HepG2 (cell line): ENCODE data around the gene SNAP23. TPM values are rescaled to one million over a fixed set of nuclear protein-coding genes. Genes with fewer than 3 reads are reported as not detected.

ENCODE experiments used
- HMGXB4 ChIP-seq, 2 experiments: sonication (generic) in 1 of 2; formaldehyde crosslinking in 1 of 2; IDR thresholded peaks; 2 replicates each; pipeline versions ENCODE4 v1.4.0 to v1.6.1; 2018 to 2020; ENCODE audit warnings: missing genetic modification reagents in 2 of 2, borderline replicate concordance in 1 of 2, low read depth in 1 of 2, mild to moderate bottlenecking in 1 of 2, missing biosample characterization in 1 of 2
- KLF11 ChIP-seq: IDR thresholded peaks from 2 replicates; pipeline ENCODE4 v1.6.1; 2016; ENCODE audit warnings: missing compliant biosample characterization
- MYNN ChIP-seq: sonication (generic); formaldehyde crosslinking; IDR thresholded peaks from 2 replicates; pipeline ENCODE4 v1.4.0; 2020; ENCODE audit warnings: mild to moderate bottlenecking, low read depth, missing genetic modification reagents
- NR1H2 ChIP-seq: sonication (generic); formaldehyde crosslinking; IDR thresholded peaks from 2 replicates; pipeline ENCODE4 v1.8.1; 2022; ENCODE audit warnings: low read depth, missing genetic modification reagents, borderline replicate concordance
- RARG ChIP-seq: sonication (generic); formaldehyde crosslinking; IDR thresholded peaks from 2 replicates; pipeline ENCODE4 v1.4.0; 2020; ENCODE audit warnings: low read depth, mild to moderate bottlenecking, missing genetic modification reagents
- SNAPC4 ChIP-seq: sonication (generic); formaldehyde crosslinking; IDR thresholded peaks from 2 replicates; pipeline ENCODE4 v1.4.0; 2020; ENCODE audit warnings: mild to moderate bottlenecking, missing genetic modification reagents
- SP5 ChIP-seq: IDR thresholded peaks from 2 replicates; pipeline ENCODE4 v1.6.1; 2016; ENCODE audit warnings: low read depth, borderline replicate concordance
- SRSF4 ChIP-seq: fragments of 200-400 bp; formaldehyde crosslinking; IDR thresholded peaks from one replicate; pipeline ENCODE4 v1.6.1; 2018; ENCODE audit warnings: mild to moderate bottlenecking, low read depth, low read length, moderate library complexity; ENCODE audit not compliant: poor library complexity, severe bottlenecking
- ZNF180 ChIP-seq: sonication (generic); formaldehyde crosslinking; IDR thresholded peaks from 2 replicates; pipeline ENCODE4 v1.4.0; 2020; ENCODE audit warnings: low read depth, missing genetic modification reagents, borderline replicate concordance
- ZNF83 ChIP-seq: sonication (generic); formaldehyde crosslinking; IDR thresholded peaks from 2 replicates; pipeline ENCODE4 v1.4.0; 2020; ENCODE audit warnings: missing genetic modification reagents, mild to moderate bottlenecking, borderline replicate concordance
- polyA plus RNA-seq, 8 experiments: library from polyadenylated mRNA; depleted of rRNA in 3 of 8; stranded (reverse) in 7 of 8; unstranded in 1 of 8; fragments of >200 nt; fragmentation: Illumina TruSeq in 4 of 8; extraction: Trizol in 4 of 8; gene quantifications; 2 replicates each; pipeline versions ENCODE4 v1.2.1 to v1.2.3, GENCODE V29; 2011 to 2016; ENCODE audit warnings: low read depth in 4 of 8, missing spikeins in 1 of 8, mixed read lengths in 1 of 8; ENCODE audit not compliant: insufficient read depth in 1 of 8
- total RNA-seq, 5 experiments: library from RNA; depleted of rRNA; stranded (reverse); fragments of >200 nt; fragmentation: Illumina TruSeq; extraction: Trizol; gene quantifications; 2 replicates each; pipeline ENCODE4 v1.2.3, GENCODE V29; 2016; ENCODE audit warnings: low read depth in 1 of 5
- TF ChIP-seq, protein P1 (sequence below): sonication (generic); formaldehyde crosslinking; IDR thresholded peaks from 2 replicates; pipeline ENCODE4 v1.4.0; 2020; ENCODE audit warnings: missing genetic modification reagents, borderline replicate concordance
- TF ChIP-seq, protein P2 (sequence below): IDR thresholded peaks from 2 replicates; pipeline ENCODE4 v1.6.1; 2016; ENCODE audit warnings: control low read depth
- TF ChIP-seq, protein P3 (sequence below): IDR thresholded peaks from 2 replicates; pipeline ENCODE4 v1.6.1; 2016; ENCODE audit warnings: missing biosample characterization, missing genetic modification reagents, low read depth

The SNAP23 gene
- total and polyA plus RNA-seq, 2 of the 13 experiments (the other 11 are each of a cell fraction or from before 2014, with no cell fraction given) = 37.0 to 101 TPM

DNA sequence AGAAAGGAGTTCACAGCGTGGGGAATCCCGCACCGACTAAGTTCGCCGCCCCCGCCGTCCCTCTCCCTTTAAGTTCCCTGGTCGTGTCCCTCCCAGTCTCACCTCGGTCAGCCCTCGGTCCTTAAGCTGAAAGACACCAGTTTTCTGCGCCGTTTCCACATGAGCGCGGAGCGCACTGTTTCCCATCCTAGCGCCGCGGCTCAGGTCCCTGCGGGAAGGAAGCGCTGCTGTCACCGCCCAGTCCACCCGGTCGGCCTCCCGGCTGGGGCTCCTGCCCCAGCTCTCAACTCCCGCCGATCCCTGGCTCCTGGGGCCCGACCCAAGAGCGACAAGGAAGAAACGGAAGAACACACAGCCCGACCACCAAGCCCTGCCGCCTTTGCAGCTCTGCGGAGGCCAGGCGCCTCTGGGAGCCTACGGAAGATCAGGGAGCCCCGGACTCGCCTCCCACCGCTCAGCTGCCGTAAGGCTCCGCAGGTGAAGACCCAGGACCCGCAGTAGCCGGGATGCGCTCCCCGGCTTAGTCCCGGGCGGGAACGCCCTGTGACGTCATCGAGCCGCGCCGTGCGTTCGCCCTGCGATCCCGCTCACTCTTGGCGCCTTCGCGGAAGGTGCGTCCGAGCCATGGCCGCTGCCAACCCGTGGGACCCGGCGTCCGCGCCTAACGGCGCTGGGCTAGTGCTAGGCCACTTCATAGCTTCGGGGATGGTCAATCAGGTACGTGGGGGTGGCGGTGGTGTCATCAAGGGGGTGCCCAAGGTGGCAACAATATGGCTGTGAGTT, 53.0 kb downstream of the SNAP23 start, which contains the start of the genes HAUS2 and LRRC57 (continued):
- TF ChIP-seq HMGXB4 (CRISPR knock-in tag; IDR thresholded peaks at IDR 0.05; ENCODE audit: borderline replicate concordance in 1 of 2, low read depth in 1 of 2) (peak; percentile 87 to 90; a peak in 3 of 4 replicates), MYNN (CRISPR knock-in tag) (peak; percentile 57; the same call in 1 of the 2 replicates), SP5 (CRISPR knock-in tag) (no peak; the same call in 1 of the 2 replicates), NR1H2 (CRISPR knock-in tag) (no peak), ZNF180 (CRISPR knock-in tag) (0 out of 2 replicates have a peak, but pooled peaks have one; percentile 58), SNAPC4 (CRISPR knock-in tag) (no peak), SRSF4 (no peak), RARG (CRISPR knock-in tag) (no peak), ZNF83 (CRISPR knock-in tag) (no peak), KLF11 (0 out of 2 replicates have a peak, but pooled peaks have one; percentile 29)
- TF ChIP-seq, protein P1, sequence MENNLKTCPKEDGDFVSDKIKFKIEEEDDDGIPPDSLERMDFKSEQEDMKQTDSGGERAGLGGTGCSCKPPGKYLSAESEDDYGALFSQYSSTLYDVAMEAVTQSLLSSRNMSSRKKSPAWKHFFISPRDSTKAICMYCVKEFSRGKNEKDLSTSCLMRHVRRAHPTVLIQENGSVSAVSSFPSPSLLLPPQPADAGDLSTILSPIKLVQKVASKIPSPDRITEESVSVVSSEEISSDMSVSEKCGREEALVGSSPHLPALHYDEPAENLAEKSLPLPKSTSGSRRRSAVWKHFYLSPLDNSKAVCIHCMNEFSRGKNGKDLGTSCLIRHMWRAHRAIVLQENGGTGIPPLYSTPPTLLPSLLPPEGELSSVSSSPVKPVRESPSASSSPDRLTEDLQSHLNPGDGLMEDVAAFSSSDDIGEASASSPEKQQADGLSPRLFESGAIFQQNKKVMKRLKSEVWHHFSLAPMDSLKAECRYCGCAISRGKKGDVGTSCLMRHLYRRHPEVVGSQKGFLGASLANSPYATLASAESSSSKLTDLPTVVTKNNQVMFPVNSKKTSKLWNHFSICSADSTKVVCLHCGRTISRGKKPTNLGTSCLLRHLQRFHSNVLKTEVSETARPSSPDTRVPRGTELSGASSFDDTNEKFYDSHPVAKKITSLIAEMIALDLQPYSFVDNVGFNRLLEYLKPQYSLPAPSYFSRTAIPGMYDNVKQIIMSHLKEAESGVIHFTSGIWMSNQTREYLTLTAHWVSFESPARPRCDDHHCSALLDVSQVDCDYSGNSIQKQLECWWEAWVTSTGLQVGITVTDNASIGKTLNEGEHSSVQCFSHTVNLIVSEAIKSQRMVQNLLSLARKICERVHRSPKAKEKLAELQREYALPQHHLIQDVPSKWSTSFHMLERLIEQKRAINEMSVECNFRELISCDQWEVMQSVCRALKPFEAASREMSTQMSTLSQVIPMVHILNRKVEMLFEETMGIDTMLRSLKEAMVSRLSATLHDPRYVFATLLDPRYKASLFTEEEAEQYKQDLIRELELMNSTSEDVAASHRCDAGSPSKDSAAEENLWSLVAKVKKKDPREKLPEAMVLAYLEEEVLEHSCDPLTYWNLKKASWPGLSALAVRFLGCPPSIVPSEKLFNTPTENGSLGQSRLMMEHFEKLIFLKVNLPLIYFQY = no peak; the same call in 1 of the 2 replicates
- TF ChIP-seq, protein P2, sequence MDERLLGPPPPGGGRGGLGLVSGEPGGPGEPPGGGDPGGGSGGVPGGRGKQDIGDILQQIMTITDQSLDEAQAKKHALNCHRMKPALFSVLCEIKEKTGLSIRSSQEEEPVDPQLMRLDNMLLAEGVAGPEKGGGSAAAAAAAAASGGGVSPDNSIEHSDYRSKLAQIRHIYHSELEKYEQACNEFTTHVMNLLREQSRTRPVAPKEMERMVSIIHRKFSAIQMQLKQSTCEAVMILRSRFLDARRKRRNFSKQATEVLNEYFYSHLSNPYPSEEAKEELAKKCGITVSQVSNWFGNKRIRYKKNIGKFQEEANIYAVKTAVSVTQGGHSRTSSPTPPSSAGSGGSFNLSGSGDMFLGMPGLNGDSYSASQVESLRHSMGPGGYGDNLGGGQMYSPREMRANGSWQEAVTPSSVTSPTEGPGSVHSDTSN (CRISPR knock-in tag) = no peak
- TF ChIP-seq, protein P3, sequence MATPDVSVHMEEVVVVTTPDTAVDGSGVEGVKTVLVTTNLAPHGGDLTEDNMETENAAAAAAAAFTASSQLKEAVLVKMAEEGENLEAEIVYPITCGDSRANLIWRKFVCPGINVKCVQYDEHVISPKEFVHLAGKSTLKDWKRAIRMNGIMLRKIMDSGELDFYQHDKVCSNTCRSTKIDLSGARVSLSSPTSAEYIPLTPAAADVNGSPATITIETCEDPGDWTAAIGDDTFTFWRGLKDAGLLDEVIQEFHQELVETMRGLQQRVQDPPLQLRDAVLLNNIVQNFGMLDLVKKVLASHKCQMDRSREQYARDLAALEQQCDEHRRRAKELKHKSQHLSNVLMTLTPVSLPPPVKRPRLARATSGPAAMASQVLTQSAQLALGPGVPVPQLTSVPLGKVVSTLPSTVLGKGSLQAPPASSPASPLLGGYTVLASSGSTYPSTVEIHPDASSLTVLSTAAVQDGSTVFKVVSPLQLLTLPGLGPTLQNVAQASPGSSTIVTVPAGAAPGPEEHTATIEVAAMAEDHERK (CRISPR knock-in tag) = peak; percentile 61
